Fibroblast of skin of left biceps (primary cell): ENCODE results near the gene RNASEH2C.
"Not testable (repeated sequence)": the region's sequence is repeated elsewhere in the genome, so short reads cannot be mapped to it uniquely, and the experiment has no call there.

Experiments
- DNase-seq, 2 experiments: peaks; one replicate each; pipeline ENCODE4 v3.0.0-alpha.2; 2013; ENCODE audit warnings: low read depth in 2 of 2

RNASEH2C gene

DNA sequence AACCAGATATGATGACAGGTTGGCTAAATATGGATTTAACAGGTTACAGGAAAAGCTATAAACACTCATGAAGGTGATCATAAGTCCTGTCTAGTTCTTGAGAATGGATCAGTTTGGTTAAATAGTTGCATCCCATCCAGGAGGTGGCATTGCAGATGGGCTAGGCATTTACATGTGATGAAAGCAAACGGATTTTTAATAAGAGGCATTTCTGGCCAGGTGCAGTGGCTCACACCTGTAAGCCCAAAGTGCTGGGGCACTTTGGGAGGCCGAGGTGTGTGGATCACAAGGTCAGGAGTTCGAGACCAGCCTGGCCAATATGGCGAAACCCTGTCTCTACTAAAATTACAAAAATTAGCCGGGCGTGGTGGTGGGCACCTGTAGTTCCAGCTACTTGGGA, 37.1 kb downstream of the RNASEH2C start:
- DNase-seq = not testable (repeated sequence)

DNA sequence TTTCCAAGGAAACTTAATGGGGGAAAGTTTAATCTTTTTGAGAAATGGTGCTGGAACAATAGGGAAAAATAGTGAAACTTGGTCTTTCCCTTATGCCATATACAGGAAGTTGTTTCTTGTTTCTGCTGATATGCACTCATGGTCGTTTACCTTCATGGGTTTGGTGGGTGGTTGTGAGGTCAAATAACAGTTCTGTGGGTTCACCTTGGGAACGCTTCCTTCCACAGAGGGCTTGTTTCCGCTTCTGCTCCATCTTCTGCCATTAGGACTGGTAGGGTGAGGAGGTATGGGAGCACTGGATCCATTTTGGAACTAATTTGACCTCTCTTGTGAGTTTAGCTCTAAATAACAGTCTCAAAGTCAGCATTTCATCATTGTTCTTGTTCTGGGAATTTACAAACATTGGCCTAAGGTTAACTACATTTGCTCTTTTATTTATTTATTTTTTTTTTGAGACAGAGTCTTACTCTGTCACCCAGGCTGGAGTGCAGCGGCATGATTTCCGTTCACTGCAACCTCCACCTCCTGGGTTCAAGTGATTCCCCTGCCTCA, 40.3 kb downstream of the RNASEH2C start:
- no peak for DNase-seq

DNA sequence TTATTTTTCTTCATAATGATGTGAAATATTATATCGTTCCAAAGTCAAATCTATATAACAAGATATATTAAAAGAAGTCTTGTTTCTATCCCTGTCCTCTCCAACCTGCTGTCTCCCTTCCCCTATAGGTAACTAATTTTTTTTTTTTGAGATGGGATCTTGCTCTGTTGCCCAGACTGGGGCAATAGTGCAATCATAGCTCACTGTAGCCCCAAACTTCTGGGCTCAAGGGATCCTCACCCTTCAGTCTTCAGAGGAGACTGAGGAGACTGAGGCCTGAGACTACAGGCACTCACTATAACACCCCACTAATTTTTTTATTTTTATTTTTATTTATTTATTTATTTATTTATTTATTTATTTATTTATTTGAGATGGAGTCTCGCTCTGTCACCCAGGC, 47.6 kb downstream of the RNASEH2C start:
- DNase-seq = no peak

DNA sequence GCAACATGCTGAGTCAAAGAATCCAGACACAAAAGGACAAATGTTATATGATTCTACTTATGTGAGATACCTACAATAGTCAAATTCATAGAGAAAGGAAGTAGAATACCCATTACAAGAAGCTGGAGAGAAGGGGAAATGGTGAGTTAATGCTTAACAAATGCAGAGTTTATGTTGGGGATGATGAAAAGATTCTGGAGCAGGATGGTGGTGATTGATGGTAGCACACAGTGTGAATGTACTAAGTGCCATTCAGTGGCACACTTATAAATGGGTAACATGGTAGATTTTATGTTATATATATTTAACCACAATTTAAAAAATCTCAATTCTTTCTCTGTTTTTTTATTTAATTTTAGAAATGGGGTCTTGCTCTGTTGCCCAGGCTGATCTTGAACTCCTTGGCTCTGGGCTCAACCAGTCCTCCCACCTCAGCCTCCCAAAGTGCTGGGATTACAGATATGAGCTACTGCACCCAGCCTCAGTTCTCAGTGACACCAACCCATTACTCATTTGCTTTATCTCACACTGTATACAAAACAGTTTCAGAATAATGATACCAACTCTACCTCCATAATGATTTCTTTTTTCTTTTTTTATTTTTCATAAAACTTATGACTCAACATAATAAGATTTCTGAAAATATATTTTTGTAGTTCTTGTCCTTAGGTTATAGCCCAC, 48.3 kb downstream of the RNASEH2C start:
- DNase-seq = no peak
